GM12878 (cell line): ENCODE measurements around the gene TXN2.

Experiments used
- CBX3 ChIP-seq: fragments of 200-600 bp; sonication (generic); IDR thresholded peaks from 2 replicates; pipeline ENCODE4 v1.6.1; 2016; ENCODE audit warnings: low read depth, borderline replicate concordance
- CEBPB ChIP-seq, 2 experiments: fragments of 150-350 bp in 1 of 2; IDR thresholded peaks; 2 replicates each; pipeline ENCODE4 v1.6.1; 2012 to 2014; ENCODE audit warnings: low read depth in 2 of 2, low read length in 2 of 2, borderline replicate concordance in 1 of 2, inconsistent platforms in 1 of 2
- CREB1 ChIP-seq: IDR thresholded peaks from 2 replicates; pipeline ENCODE4 v1.6.1; 2012; ENCODE audit warnings: low read depth, mild to moderate bottlenecking, inconsistent platforms
- DPF2 ChIP-seq: fragments of 450-650 bp; IDR thresholded peaks from 2 replicates; pipeline ENCODE4 v1.6.1; 2017; ENCODE audit warnings: mild to moderate bottlenecking
- FOS ChIP-seq: IDR thresholded peaks from 3 replicates; pipeline ENCODE4 v1.6.1; 2011; ENCODE audit warnings: borderline replicate concordance; ENCODE audit not compliant: insufficient read length; ENCODE audit errors: extremely low read depth
- POLR2AphosphoS5 ChIP-seq: IDR thresholded peaks from 2 replicates; pipeline ENCODE4 v1.6.1; 2011; ENCODE audit warnings: mild to moderate bottlenecking, low read length, inconsistent platforms
- SREBF2 ChIP-seq: IDR thresholded peaks from 2 replicates; pipeline ENCODE4 v1.6.1; 2012; ENCODE audit warnings: mild to moderate bottlenecking, low read length
- SUPT20H ChIP-seq: IDR thresholded peaks from 2 replicates; pipeline ENCODE4 v1.6.1; 2011; ENCODE audit warnings: low read depth, mild to moderate bottlenecking, low read length, moderate library complexity, borderline replicate concordance; ENCODE audit not compliant: control insufficient read depth
- TARDBP ChIP-seq: IDR thresholded peaks from 2 replicates; pipeline ENCODE4 v1.6.1; 2016; ENCODE audit warnings: borderline replicate concordance
- ZBTB11 ChIP-seq: fragments of 450-650 bp; formaldehyde crosslinking; IDR thresholded peaks from 2 replicates; pipeline ENCODE4 v1.5.0; 2022; ENCODE audit warnings: mild to moderate bottlenecking, missing genetic modification characterization
- TF ChIP-seq, protein P1 (sequence below): fragments of 450-650 bp; IDR thresholded peaks from 2 replicates; pipeline ENCODE4 v1.6.1; 2016; ENCODE audit warnings: mild to moderate bottlenecking
- TF ChIP-seq, protein P2 (sequence below), 3 experiments: IDR thresholded peaks in 2 of 3; conservative IDR thresholded peaks in 1 of 3; 2 replicates each; pipeline ENCODE4 v1.5.1; 2011; ENCODE audit warnings: low read depth in 3 of 3, low read length in 3 of 3, mild to moderate bottlenecking in 3 of 3, control low read depth in 2 of 3, moderate library complexity in 2 of 3, inconsistent platforms in 1 of 3, mixed read lengths in 1 of 3; ENCODE audit not compliant: control insufficient read depth in 2 of 3, insufficient read depth in 1 of 3; ENCODE audit errors: extremely low read depth in 1 of 3
- TF ChIP-seq, protein P3 (sequence below): fragments of 450-650 bp; IDR thresholded peaks from 2 replicates; pipeline ENCODE4 v1.6.1; 2016; ENCODE audit warnings: mild to moderate bottlenecking
- TF ChIP-seq, protein P4 (sequence below): fragments of 450-650 bp; IDR thresholded peaks from 2 replicates; pipeline ENCODE4 v1.6.1; 2017; ENCODE audit warnings: mild to moderate bottlenecking, moderate library complexity

- TF ChIP-seq, protein P1, sequence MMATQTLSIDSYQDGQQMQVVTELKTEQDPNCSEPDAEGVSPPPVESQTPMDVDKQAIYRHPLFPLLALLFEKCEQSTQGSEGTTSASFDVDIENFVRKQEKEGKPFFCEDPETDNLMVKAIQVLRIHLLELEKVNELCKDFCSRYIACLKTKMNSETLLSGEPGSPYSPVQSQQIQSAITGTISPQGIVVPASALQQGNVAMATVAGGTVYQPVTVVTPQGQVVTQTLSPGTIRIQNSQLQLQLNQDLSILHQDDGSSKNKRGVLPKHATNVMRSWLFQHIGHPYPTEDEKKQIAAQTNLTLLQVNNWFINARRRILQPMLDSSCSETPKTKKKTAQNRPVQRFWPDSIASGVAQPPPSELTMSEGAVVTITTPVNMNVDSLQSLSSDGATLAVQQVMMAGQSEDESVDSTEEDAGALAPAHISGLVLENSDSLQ, result no peak
- TF ChIP-seq CREB1, result no peak
- no peak for TF ChIP-seq DPF2
- TF ChIP-seq SUPT20H, result no peak
- TF ChIP-seq, protein P2, sequence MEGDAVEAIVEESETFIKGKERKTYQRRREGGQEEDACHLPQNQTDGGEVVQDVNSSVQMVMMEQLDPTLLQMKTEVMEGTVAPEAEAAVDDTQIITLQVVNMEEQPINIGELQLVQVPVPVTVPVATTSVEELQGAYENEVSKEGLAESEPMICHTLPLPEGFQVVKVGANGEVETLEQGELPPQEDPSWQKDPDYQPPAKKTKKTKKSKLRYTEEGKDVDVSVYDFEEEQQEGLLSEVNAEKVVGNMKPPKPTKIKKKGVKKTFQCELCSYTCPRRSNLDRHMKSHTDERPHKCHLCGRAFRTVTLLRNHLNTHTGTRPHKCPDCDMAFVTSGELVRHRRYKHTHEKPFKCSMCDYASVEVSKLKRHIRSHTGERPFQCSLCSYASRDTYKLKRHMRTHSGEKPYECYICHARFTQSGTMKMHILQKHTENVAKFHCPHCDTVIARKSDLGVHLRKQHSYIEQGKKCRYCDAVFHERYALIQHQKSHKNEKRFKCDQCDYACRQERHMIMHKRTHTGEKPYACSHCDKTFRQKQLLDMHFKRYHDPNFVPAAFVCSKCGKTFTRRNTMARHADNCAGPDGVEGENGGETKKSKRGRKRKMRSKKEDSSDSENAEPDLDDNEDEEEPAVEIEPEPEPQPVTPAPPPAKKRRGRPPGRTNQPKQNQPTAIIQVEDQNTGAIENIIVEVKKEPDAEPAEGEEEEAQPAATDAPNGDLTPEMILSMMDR (IDR thresholded peaks at IDR 0.05 in 2 of 3, conservative IDR thresholded peaks at IDR 0.05 in 1 of 3; ENCODE audit: control insufficient read depth in 2 of 3, extremely low read depth in 1 of 3, insufficient read depth in 1 of 3, low read depth in 3 of 3, low read length in 3 of 3), result no peak
- TF ChIP-seq CBX3, result no peak
- no peak for TF ChIP-seq FOS
- no peak for TF ChIP-seq CEBPB (IDR thresholded peaks at IDR 0.05; ENCODE audit: borderline replicate concordance in 1 of 2, low read depth in 2 of 2, low read length in 2 of 2)
- TF ChIP-seq, protein P3, sequence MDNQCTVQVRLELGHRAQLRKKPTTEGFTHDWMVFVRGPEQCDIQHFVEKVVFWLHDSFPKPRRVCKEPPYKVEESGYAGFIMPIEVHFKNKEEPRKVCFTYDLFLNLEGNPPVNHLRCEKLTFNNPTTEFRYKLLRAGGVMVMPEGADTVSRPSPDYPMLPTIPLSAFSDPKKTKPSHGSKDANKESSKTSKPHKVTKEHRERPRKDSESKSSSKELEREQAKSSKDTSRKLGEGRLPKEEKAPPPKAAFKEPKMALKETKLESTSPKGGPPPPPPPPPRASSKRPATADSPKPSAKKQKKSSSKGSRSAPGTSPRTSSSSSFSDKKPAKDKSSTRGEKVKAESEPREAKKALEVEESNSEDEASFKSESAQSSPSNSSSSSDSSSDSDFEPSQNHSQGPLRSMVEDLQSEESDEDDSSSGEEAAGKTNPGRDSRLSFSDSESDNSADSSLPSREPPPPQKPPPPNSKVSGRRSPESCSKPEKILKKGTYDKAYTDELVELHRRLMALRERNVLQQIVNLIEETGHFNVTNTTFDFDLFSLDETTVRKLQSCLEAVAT, result no peak
- no peak for TF ChIP-seq TARDBP
- no peak for TF ChIP-seq SREBF2
- no peak for TF ChIP-seq POLR2AphosphoS5
- no peak for TF ChIP-seq ZBTB11 (CRISPR knock-in tag)
- TF ChIP-seq, protein P4, sequence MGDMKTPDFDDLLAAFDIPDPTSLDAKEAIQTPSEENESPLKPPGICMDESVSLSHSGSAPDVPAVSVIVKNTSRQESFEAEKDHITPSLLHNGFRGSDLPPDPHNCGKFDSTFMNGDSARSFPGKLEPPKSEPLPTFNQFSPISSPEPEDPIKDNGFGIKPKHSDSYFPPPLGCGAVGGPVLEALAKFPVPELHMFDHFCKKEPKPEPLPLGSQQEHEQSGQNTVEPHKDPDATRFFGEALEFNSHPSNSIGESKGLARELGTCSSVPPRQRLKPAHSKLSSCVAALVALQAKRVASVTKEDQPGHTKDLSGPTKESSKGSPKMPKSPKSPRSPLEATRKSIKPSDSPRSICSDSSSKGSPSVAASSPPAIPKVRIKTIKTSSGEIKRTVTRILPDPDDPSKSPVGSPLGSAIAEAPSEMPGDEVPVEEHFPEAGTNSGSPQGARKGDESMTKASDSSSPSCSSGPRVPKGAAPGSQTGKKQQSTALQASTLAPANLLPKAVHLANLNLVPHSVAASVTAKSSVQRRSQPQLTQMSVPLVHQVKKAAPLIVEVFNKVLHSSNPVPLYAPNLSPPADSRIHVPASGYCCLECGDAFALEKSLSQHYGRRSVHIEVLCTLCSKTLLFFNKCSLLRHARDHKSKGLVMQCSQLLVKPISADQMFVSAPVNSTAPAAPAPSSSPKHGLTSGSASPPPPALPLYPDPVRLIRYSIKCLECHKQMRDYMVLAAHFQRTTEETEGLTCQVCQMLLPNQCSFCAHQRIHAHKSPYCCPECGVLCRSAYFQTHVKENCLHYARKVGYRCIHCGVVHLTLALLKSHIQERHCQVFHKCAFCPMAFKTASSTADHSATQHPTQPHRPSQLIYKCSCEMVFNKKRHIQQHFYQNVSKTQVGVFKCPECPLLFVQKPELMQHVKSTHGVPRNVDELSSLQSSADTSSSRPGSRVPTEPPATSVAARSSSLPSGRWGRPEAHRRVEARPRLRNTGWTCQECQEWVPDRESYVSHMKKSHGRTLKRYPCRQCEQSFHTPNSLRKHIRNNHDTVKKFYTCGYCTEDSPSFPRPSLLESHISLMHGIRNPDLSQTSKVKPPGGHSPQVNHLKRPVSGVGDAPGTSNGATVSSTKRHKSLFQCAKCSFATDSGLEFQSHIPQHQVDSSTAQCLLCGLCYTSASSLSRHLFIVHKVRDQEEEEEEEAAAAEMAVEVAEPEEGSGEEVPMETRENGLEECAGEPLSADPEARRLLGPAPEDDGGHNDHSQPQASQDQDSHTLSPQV, result no peak
Observed at GRCh38 chr22:36491155-36491554, 9.7 kb upstream of the TXN2 start.
